IPS-11a (cell line): ENCODE results near the gene LIPC.

ENCODE experiments used
- H3K4me3 ChIP-seq: one replicate; pipeline ENCODE4 v1.5.1; 2013; ENCODE audit warnings: low read depth, low read length, control low read depth

LIPC gene

GRCh38 chr15:58490888-58491473, 59.2 kb downstream of the LIPC start:
- H3K4me3 ChIP-seq = no peak overlapping the region

DNA sequence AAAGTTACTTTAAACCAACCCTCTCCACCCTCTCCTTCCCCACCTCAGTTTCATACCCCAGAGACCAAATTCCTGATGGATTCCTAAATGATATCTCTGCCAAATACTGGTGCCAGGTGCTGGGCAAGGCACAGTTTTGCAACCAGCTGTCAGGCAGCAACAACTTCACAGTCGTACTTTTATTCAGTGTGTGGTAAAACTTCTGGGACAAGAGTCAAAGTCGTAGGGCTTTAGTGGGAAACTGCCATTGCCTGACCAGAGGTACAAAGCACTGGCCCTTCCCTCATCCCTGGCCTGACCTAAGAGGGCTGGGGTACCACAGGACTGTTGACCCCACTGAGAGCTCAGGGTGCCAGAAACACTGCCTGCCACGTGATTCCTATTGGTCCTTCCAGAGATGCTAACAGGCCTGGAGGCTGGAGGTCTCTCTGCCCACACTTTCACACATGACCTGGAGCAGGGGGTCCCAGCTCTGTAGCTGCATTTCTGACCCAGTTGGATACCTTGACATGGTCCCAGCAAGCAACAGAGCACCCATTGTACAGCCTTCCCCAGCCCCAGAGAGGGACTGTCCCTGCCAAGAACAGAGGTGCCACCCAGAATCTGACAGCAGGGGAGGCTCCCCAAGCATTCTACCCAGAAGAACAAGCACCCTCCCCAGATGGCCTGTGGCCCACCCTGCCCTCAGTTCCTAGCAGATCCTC, 59.9 kb downstream of the LIPC start:
- H3K4me3 ChIP-seq = no peak overlapping the region

- no peak overlapping the region for H3K4me3 ChIP-seq
Measured at GRCh38 chr15:58492661-58493397, 61.0 kb downstream of the LIPC start.

GRCh38 chr15:58494567-58494966, 62.8 kb downstream of the LIPC start:
- H3K4me3 ChIP-seq = no peak overlapping the region

- no peak overlapping the region for H3K4me3 ChIP-seq
Measured at GRCh38 chr15:58495891-58496408, 64.2 kb downstream of the LIPC start.

- H3K4me3 ChIP-seq = no peak overlapping the region
Measured at GRCh38 chr15:58497046-58497785, 65.4 kb downstream of the LIPC start.

DNA sequence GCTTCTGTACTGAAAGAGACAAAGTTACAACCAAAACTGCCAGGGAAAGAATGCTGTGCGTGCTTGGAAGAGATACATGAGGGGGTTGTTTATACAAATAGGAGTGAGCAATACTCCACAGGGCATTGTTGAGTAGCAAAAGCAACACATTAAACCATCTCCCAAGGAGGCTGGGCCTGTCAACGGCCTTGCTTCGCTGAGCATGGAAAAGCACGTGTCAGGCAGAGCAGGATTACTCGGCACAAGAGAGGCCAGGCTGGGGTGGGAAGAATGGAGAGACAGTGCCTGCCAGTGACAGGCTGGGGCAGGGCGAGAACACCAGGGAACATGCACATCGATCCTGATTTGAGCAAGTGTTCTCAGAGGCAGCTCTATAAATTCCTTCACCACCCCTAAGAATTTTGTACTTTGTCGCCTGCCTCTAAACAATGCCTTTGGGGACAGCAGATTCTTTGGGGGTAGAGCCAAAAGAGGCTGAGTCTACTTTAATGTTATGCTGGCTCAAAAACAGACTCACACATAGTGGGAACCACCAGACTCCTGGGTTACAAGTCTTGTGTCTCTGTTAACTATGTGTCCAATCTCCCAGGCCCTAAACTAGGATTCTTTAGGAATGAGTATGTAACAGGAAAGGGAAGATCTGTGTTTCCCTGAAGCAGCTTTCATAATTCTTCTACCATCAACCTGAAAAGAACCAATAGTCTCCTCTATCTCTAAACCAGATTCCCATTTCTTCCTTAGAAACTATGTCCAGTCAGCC, 67.2 kb downstream of the LIPC start:
- no peak overlapping the region for H3K4me3 ChIP-seq

DNA sequence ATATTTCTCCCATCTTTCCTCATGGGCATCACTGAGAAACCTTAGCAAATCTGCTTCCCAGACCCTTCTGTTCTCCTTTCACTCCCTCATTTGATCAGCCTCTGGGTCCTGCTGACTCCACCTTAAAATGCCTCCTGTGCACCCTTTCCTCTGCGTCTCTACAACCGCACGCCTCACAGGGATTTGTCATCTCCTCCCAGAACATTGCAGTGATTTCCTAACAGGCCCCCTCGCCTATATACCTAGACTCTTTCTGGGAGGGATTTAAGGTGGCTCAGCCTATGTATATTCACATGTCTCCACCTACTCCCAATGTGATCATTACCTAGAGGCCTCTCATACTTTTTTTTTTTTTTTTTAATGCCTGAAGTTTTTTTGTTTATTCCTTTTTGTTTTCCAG, 69.2 kb downstream of the LIPC start:
- H3K4me3 ChIP-seq = no peak overlapping the region

GRCh38 chr15:58501636-58502188, 69.9 kb downstream of the LIPC start:
- H3K4me3 ChIP-seq = no peak overlapping the region

DNA sequence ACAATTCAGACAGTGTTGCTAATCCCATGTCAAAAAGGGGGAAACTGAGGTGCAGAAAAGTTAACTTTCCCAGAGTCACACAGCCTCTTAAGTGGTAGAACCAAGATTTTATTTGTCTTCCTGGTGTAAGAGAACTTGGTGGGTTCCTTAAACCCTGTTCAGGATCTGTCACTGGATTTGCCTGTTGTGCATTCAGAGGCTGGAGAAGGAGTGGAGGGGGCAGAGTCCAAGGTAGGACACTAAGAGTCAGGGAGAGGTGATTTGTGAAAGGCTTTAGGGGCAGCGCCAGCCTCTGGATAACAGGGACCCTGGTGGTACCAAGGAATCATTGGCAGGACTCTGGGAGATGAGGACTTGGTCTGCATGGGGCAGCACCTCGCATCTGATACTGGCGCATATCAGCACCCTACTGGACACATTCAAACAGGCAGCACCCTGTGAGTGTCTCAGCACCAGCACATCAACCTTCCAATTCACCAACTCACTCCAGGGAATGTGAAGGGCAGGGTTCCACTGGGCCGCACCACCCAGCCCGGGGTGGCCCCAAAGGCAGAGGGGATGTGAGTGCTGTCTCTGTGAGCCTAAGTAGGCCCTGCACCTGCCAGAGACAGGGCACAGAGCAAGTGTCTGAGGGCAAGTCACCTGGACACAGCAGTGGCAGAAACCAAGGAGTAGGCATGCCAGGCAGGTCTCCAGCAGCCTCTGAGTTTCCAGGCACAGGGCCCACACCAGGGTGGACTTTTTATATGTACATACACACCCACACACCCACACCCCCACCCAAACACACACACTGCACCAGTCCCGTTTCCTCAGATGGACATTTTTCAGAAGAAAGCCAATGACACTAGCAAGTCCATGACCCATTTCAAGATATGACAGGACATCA, 71.6 kb downstream of the LIPC start:
- H3K4me3 ChIP-seq = no peak overlapping the region

- no peak overlapping the region for H3K4me3 ChIP-seq
Measured at GRCh38 chr15:58504674-58505234, 73.0 kb downstream of the LIPC start.

GRCh38 chr15:58505581-58505980, 73.8 kb downstream of the LIPC start:
- H3K4me3 ChIP-seq = no peak overlapping the region

GRCh38 chr15:58506064-58506490, 74.3 kb downstream of the LIPC start:
- H3K4me3 ChIP-seq = no peak overlapping the region

DNA sequence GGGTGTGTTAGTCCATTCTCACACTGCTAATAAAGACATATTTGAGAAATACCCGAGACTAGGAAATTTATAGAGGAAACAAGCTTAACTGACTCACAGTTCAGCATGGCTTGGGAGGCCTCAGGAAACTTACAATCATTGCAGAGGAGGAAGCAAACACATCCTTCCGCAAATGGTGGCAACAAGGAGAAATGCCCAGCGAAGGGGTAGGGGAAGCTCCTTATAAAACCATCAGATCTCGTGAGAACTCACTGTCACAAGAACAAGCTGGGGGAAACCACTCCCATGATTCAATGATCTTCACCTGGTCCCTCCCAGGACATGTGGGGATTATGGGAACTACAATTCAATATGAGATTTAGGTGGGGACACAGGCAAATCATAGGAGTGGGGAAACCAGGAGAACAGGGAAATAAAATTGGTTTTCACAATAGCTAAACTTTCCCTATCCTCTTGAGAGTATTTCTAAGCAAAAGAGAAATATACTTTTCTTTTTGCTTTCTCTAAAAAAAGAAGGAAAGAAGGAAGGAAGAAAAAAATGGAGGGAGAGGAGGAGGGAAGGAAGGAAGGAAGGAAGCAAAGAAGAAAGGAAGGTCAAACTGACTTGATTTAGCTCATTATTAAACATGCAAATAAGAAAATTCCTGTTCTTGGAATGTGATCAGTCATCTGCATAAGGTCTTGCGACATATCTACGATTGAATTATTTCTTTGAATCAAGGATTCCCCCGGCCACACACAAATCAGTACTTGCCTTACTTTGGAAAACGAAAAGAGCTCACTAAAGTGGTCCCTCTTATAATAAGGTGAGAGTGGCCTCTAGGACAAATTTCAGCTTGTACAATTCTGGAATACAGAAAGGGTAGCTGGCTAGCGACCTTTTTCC, 75.2 kb downstream of the LIPC start:
- H3K4me3 ChIP-seq = no peak overlapping the region

DNA sequence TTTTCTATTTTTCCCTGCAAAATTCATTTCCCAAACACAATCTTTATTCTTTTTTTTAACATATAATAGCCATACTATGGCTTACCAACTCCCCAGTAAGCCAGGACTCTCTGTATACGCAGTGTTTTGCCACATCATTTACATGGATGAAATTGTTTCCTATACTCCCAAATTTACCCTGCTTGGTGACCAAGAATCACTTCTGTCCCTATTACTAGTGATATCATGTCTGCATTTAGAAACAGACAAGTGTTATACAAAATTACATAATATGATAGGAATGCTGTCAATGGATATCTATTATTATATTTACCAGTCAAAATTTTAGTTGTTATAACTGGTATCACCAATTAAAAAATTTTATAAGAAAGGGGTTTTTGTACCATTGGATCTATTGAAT, 77.8 kb downstream of the LIPC start:
- H3K4me3 ChIP-seq = no peak overlapping the region

GRCh38 chr15:58510715-58511598, 79.2 kb downstream of the LIPC start:
- H3K4me3 ChIP-seq = no peak overlapping the region

GRCh38 chr15:58511599-58511987, 79.8 kb downstream of the LIPC start:
- no peak overlapping the region for H3K4me3 ChIP-seq
